B cell (primary cell): Measurements from ENCODE around the gene NEUROG1.

Source experiments
- CTCF ChIP-seq: fragments of 200-600 bp; IDR thresholded peaks from one replicate; pipeline ENCODE4 v1.8.0; 2022; ENCODE audit warnings: antibody characterized with exemption, mild to moderate bottlenecking
- EZH2 ChIP-seq: IDR thresholded peaks from 2 replicates; pipeline ENCODE4 v1.6.1; 2012; ENCODE audit warnings: borderline replicate concordance, low read depth, mild to moderate bottlenecking, moderate library complexity, low read length; ENCODE audit not compliant: insufficient read depth, poor library complexity, severe bottlenecking

GRCh38 chr5:135511761-135512575, 23.8 kb downstream of the NEUROG1 start:
- TF ChIP-seq CTCF (no peak), EZH2 (no peak)
